Stimulated activated memory B cell treated with anti-CD40 and anti-IgM and Interleukin-4, amounts not matched to agents 10 μg/mL and 1 μg/mL and 100 μg/mL, for 72 hours (primary cell): Measurements from ENCODE around the gene SYT15B.
"Not testable (repeated sequence)": the region's sequence is repeated elsewhere in the genome, so short reads cannot be mapped to it uniquely, and the experiment has no call there.

ENCODE experiments used
- ATAC-seq: fragments of 150-1000 bp; cut with Tn5 transposase; 2 replicates; pipeline ENCODE4 v1.10.0; 2021
- H3K27ac Mint-ChIP-seq: one replicate; pipeline ENCODE4 v1.8.0; 2022; ENCODE audit warnings: mild to moderate bottlenecking, mixed read lengths
- H3K27me3 Mint-ChIP-seq: one replicate; pipeline ENCODE4 v1.8.0; 2022; ENCODE audit warnings: mixed read lengths
- H3K36me3 Mint-ChIP-seq: one replicate; pipeline ENCODE4 v1.8.0; 2022; ENCODE audit warnings: mixed read lengths
- H3K4me1 Mint-ChIP-seq: one replicate; pipeline ENCODE4 v1.8.0; 2022; ENCODE audit warnings: mixed read lengths
- H3K4me3 Mint-ChIP-seq: one replicate; pipeline ENCODE4 v1.8.0; 2022; ENCODE audit warnings: mild to moderate bottlenecking, moderate library complexity, mixed read lengths
- H3K9me3 Mint-ChIP-seq: one replicate; pipeline ENCODE4 v1.8.0; 2022; ENCODE audit warnings: mixed read lengths

SYT15B gene

GRCh38 chr10:47763554-47764175 is at the start of gene SYT15B:
Gene SYT15B (minus strand): TSS chr10:47763592. CDS start chr10:47762640, 952 bp downstream.
- ATAC-seq, result peak; percentile 9
- H3K27ac Mint-ChIP-seq, H3K4me3 Mint-ChIP-seq, H3K36me3 Mint-ChIP-seq, H3K27me3 Mint-ChIP-seq, H3K4me1 Mint-ChIP-seq, H3K9me3 Mint-ChIP-seq: not testable (repeated sequence)

- not testable (repeated sequence) for H3K4me1 Mint-ChIP-seq, H3K27me3 Mint-ChIP-seq, H3K9me3 Mint-ChIP-seq, ATAC-seq, H3K27ac Mint-ChIP-seq, H3K4me3 Mint-ChIP-seq, H3K36me3 Mint-ChIP-seq
These were observed 16.2 kb upstream of the SYT15B start for GRCh38 chr10:47779590-47779989.

DNA sequence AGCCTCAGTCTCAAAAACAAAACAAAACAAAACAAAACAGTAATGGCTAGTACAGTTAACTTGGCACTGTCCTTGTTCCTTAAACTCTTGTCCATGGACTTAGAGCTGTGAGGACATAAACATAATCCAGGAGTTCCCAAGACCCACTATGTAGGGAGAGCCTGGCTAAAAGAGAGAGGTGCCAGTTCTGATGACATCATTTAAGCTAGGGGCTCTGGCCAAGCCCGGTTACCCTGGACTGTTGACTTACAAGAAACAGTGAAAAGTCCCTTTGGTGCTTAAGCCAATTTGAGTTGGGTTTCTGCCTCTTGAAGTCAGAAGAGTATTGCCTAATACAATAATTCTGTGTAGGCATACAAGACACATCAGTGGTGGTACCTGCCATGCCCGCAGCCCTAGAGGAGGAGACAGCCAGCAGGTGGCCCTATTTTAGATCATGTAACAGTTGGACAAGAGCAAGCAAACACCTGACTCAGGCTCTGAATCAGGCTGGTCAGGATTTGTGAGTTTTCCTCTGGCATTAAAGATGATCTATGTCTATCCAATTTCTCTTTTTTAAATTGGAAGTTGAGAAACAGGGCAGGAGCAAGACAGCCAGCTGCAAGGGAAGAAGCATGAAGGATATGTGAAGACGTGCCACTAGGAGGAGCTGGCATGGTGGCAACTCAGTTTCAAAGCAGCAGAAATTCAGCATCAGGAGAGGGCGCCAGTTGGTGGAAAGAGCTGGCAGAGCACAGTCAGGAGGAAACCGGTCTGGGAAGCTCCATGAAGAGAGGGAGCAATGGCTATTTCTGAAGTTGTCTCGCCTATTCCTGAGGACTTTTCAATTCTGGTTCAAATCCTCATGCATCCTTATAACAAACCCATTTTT is 12.2 kb upstream of the SYT15B start:
- not testable (repeated sequence) for H3K4me3 Mint-ChIP-seq, H3K27me3 Mint-ChIP-seq, H3K36me3 Mint-ChIP-seq, H3K9me3 Mint-ChIP-seq, H3K27ac Mint-ChIP-seq, H3K4me1 Mint-ChIP-seq, ATAC-seq

GRCh38 chr10:47770745-47771144 is 7.4 kb upstream of the SYT15B start:
- not testable (repeated sequence) for H3K4me1 Mint-ChIP-seq, ATAC-seq

DNA sequence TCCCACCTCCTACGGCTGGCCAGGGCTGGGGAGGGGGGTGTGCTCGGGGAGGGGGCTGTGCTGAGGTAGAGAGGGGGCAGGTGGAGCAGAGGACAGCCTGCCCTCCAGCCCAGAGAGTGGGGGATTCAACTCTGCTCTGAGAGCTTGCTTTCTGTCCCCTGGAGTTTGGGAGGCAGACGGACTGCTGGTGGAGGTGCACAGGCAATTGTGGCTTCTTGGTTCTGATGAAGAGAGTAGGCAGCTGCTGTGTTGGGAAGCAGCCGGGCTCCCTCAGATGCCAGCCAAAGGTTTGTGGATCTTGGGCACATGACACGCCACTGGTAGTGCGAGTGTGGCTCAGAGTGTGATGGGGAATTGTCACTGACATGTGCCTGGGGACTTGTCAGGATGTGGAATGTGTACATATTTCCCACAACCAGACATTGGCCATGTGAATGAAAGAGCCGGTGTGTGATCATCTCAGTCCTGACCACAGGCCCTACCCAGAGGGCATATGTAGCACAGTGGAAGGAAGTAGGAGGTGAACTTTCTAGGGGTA is 5.3 kb upstream of the SYT15B start:
- not testable (repeated sequence) for H3K9me3 Mint-ChIP-seq, H3K27me3 Mint-ChIP-seq, H3K4me3 Mint-ChIP-seq, H3K4me1 Mint-ChIP-seq, H3K27ac Mint-ChIP-seq, ATAC-seq, H3K36me3 Mint-ChIP-seq

More at GRCh38 chr10:47770745-47771144, 7.4 kb upstream of the SYT15B start:
- H3K36me3 Mint-ChIP-seq, H3K9me3 Mint-ChIP-seq, H3K4me3 Mint-ChIP-seq, H3K27ac Mint-ChIP-seq, H3K27me3 Mint-ChIP-seq: not testable (repeated sequence)

- not testable (repeated sequence) for H3K27me3 Mint-ChIP-seq, H3K4me1 Mint-ChIP-seq, H3K9me3 Mint-ChIP-seq, H3K36me3 Mint-ChIP-seq, H3K27ac Mint-ChIP-seq, H3K4me3 Mint-ChIP-seq, ATAC-seq
These were observed 4.7 kb upstream of the SYT15B start for GRCh38 chr10:47768085-47768484.

- H3K36me3 Mint-ChIP-seq, H3K27ac Mint-ChIP-seq, H3K4me3 Mint-ChIP-seq, H3K4me1 Mint-ChIP-seq, ATAC-seq, H3K27me3 Mint-ChIP-seq, H3K9me3 Mint-ChIP-seq: not testable (repeated sequence)
These were observed 3.8 kb upstream of the SYT15B start for GRCh38 chr10:47767236-47767635.

DNA sequence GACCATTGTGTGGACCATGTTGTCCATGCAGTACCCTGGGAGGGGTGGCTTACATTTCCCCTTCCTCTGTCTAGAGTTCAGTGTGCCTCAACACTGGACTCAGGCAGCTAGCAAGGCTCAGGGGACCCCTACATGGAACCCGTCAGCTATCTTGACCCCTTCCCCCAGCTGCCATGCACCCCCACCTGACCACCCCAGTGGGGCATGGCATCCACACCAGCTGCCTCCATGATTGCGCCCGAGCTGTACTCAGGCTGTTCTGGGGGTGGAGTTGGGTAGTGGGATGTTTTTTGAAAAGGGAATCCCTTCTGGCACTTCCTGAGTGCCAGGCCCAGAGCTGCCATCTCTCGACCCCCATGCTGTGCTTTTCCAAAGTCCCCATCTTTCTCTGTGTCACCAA is 1.8 kb upstream of the SYT15B start:
- not testable (repeated sequence) for H3K27me3 Mint-ChIP-seq, ATAC-seq, H3K9me3 Mint-ChIP-seq, H3K4me1 Mint-ChIP-seq, H3K27ac Mint-ChIP-seq, H3K36me3 Mint-ChIP-seq, H3K4me3 Mint-ChIP-seq

DNA sequence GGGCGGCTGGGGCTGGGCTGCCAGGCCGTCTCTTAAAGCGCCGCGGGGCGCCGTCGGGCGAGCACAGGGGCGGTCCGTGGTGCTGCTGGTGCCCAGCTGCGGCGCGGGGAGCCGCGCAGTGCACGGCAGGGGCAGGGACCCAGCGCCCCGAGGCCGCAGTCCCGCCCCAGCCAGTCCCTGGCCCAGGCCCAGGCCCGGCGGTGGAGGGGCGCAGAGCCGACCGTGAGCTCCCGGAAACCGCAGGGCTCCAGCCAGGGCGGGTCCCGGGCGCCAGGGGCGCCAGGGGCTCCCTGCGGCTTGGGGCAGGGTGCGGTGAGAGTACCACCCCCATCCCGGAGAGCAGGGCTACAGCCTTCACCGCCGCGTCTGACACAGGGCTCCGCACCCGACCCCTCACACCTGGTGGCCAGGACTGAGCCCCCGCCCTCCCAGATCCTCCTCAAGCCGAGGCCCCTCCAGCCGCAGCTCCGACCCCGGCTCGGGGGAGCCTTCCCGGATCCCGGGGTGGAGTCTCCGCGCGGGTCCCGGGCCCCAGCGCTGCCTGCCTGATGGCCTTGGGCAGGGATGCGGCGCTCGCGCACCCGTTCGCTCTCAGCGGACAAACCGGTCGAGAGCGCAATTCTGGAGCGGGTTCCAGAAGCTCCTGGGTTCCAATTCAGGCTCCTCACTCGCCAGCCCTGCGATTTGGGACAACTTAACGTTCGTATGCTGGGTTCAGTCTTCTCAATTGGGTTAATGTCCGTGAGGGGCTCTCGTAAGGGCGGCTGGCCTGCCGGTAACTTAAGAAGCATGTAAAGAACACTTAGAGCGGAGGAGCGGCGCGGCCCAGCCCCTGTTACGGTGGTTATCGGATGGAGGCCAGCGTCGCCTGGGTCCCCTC is 478 bp downstream of the SYT15B start:
- H3K4me3 Mint-ChIP-seq, H3K9me3 Mint-ChIP-seq, H3K36me3 Mint-ChIP-seq, H3K27ac Mint-ChIP-seq, H3K27me3 Mint-ChIP-seq, H3K4me1 Mint-ChIP-seq: not testable (repeated sequence)
- peak; percentile 11 for ATAC-seq

GRCh38 chr10:47758855-47759254 is 4.5 kb downstream of the SYT15B start:
- not testable (repeated sequence) for ATAC-seq, H3K27me3 Mint-ChIP-seq, H3K4me3 Mint-ChIP-seq, H3K4me1 Mint-ChIP-seq, H3K27ac Mint-ChIP-seq, H3K9me3 Mint-ChIP-seq, H3K36me3 Mint-ChIP-seq

DNA sequence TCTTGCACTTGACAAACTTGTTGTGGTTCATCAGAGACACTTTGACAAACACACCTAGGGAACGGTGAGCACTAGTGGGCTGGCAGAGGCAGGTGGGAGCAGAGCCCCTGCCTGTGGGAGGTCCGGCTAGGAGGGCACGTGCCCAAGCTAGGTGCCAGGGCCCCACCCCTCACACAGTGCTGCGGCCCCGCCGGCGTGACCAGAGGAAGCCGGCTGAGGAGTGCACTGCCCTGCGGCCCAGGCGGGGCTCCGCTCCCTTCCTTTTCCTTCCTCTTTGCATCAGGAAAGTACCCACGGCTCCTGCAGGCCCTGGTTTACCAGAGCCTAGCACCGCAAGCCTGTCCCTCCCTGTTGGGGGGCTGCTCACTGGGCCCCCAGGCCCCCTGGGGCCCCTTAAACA is 7.2 kb downstream of the SYT15B start:
- not testable (repeated sequence) for H3K27me3 Mint-ChIP-seq, ATAC-seq, H3K27ac Mint-ChIP-seq

GRCh38 chr10:47753871-47754270 is 9.5 kb downstream of the SYT15B start:
- not testable (repeated sequence) for H3K4me3 Mint-ChIP-seq, H3K36me3 Mint-ChIP-seq, H3K4me1 Mint-ChIP-seq, H3K27me3 Mint-ChIP-seq, ATAC-seq, H3K9me3 Mint-ChIP-seq, H3K27ac Mint-ChIP-seq

More for the DNA sequence above, 7.2 kb downstream of the SYT15B start:
- H3K4me1 Mint-ChIP-seq, H3K4me3 Mint-ChIP-seq, H3K9me3 Mint-ChIP-seq, H3K36me3 Mint-ChIP-seq: not testable (repeated sequence)

GRCh38 chr10:47753176-47753575 is 10.2 kb downstream of the SYT15B start:
- not testable (repeated sequence) for H3K36me3 Mint-ChIP-seq, H3K4me1 Mint-ChIP-seq, H3K27ac Mint-ChIP-seq, ATAC-seq, H3K9me3 Mint-ChIP-seq, H3K27me3 Mint-ChIP-seq, H3K4me3 Mint-ChIP-seq

GRCh38 chr10:47751821-47752220 is 11.6 kb downstream of the SYT15B start:
- not testable (repeated sequence) for H3K27me3 Mint-ChIP-seq, H3K4me1 Mint-ChIP-seq, H3K4me3 Mint-ChIP-seq, H3K27ac Mint-ChIP-seq, H3K36me3 Mint-ChIP-seq, H3K9me3 Mint-ChIP-seq, ATAC-seq

- not testable (repeated sequence) for H3K4me1 Mint-ChIP-seq, H3K4me3 Mint-ChIP-seq, ATAC-seq, H3K9me3 Mint-ChIP-seq, H3K27ac Mint-ChIP-seq, H3K27me3 Mint-ChIP-seq, H3K36me3 Mint-ChIP-seq
These were observed 13.0 kb downstream of the SYT15B start for GRCh38 chr10:47750360-47750759.
